ENCODE measurements around the gene KIF3C. TPM values are rescaled to one million over a fixed set of nuclear protein-coding genes. Genes with fewer than 3 reads are reported as not detected.

KIF3C gene
- total and polyA plus RNA-seq, 10 of the 15 experiments (the other 5 are each of a cell fraction or from before 2014, with no cell fraction given) = 0.10 to 0.63 (median 0.46) TPM

DNA sequence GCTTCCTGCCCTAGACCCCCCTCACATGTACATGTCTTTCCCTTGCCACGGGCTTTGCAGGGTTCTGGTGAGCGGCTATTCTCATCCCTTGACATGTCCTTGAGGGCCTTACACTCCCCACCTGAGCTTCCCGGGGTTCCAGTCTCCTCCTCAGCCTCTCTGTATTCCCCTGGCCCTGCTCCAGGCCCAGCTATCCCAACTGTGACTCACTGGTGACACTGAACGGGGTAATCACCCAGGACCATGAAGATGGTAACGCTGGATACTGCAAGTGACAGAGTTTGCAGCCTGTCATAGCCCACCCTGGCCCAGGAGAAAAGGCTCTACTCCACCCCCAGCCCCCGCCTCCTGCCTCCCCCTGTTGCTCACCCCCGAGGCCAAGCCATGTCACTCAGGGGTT is 27.3 kb downstream of the KIF3C start:
- Histone ChIP-seq H3K4me2 (ENCODE audit: control insufficient read depth, insufficient read depth) (no peak overlapping the region), H3K27ac (ENCODE audit: control insufficient read depth, insufficient read depth) (no peak overlapping the region), H3K4me1 (ENCODE audit: control insufficient read depth, insufficient read depth, low read length) (no peaks in the 10 kb centered on the region), H3K36me3 (ENCODE audit: control insufficient read depth in 2 of 2, insufficient read depth in 2 of 2, low read length in 1 of 2) (no peaks in the 10 kb centered on the region), H2AFZ (ENCODE audit: control insufficient read depth, low read depth, low read length) (no peak overlapping the region), H3K9ac (ENCODE audit: control insufficient read depth, insufficient read depth, low read length) (no peak overlapping the region), H3K27me3 (replicated peaks in 1 of 2; ENCODE audit: control insufficient read depth in 2 of 2, insufficient read depth in 2 of 2, low read length in 1 of 2) (no peaks in the 10 kb centered on the region), H3K4me3 (no peak overlapping the region), H3K9me3 (replicated peaks; ENCODE audit: control insufficient read depth, insufficient read depth, low read length) (no peaks in the 10 kb centered on the region), H4K20me1 (ENCODE audit: control insufficient read depth, insufficient read depth) (no peaks in the 10 kb centered on the region), H3K79me2 (ENCODE audit: control insufficient read depth, insufficient read depth, low read length) (no peaks in the 10 kb centered on the region)
- DNase-seq (ENCODE audit: low read depth, low spot score) (no peak), ATAC-seq (no peak), FAIRE-seq (no peak)
- TF ChIP-seq MTA3 (IDR thresholded peaks at IDR 0.05; ENCODE audit: borderline replicate concordance, low read length) = no peak
- intact Hi-C loops (cut with micrococcal nuclease; ENCODE audit: unreplicated experiment) (no loop called here), in situ Hi-C loops (cut with MboI) (no loop called here)
- POLR2A ChIA-PET = no interaction called here
- 29% methylated on average over 7 of the region's 7 CpGs for WGBS (ENCODE audit: insufficient coverage, insufficient replicate concordance, low lambda C conversion rate, missing lambda C conversion rate)
- BruUV-seq (replicated peaks) = no TSS peak
- RAD21 ChIA-PET (ENCODE audit: unreplicated experiment) = no interaction called here
- SMC1A ChIA-PET (ENCODE audit: uncharacterized antibody, unreplicated experiment) = no interaction called here
- CTCF ChIA-PET = interaction anchor here (1.1 to 3.3 kb wide), 3 partner anchors 36 to 189 kb away, joined by 3 to 16 read pairs (median 4); no protein-coding TSS in a partner anchor

DNA sequence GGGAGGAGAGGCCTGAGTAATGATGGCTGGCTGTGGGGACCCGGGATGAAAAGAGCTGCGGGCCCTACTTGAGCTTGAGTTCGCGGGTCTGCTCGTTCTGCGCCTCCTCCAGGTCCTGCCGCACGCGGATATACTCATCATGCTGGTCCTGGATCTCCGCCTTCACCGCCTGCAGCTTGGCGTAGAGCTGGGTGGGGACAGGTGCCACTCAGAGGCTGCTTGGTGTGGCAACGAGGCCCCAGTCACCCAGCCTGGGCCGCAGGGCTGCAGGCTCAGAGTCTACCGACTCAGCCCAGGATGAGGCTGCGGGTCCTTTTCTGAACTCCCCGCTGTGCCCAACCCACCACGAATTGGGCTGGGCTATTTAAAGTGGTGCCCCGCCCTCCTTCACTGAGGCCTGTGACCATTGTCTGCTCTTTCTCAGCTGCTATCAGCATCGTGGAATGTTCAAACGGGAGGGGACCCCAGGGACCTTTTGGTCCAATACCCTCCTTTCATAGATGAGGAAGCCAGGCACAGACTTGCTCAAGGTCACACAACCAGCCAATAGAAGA is 28.0 kb downstream of the KIF3C start:
- Histone ChIP-seq H3K4me3 (no peak overlapping the region), H3K9ac (ENCODE audit: control insufficient read depth, insufficient read depth, low read length) (no peak overlapping the region), H3K79me2 (ENCODE audit: control insufficient read depth, insufficient read depth, low read length) (no peaks in the 10 kb centered on the region), H3K4me2 (ENCODE audit: control insufficient read depth, insufficient read depth) (no peak overlapping the region), H3K36me3 (ENCODE audit: control insufficient read depth in 2 of 2, insufficient read depth in 2 of 2, low read length in 1 of 2) (no peaks in the 10 kb centered on the region), H3K27me3 (replicated peaks in 1 of 2; ENCODE audit: control insufficient read depth in 2 of 2, insufficient read depth in 2 of 2, low read length in 1 of 2) (no peaks in the 10 kb centered on the region), H3K4me1 (ENCODE audit: control insufficient read depth, insufficient read depth, low read length) (no peaks in the 10 kb centered on the region), H3K9me3 (replicated peaks; ENCODE audit: control insufficient read depth, insufficient read depth, low read length) (no peaks in the 10 kb centered on the region), H2AFZ (ENCODE audit: control insufficient read depth, low read depth, low read length) (no peak overlapping the region), H3K27ac (ENCODE audit: control insufficient read depth, insufficient read depth) (no peak overlapping the region), H4K20me1 (ENCODE audit: control insufficient read depth, insufficient read depth) (no peaks in the 10 kb centered on the region)
- 70% methylated on average over 21 of the region's 21 CpGs for WGBS (ENCODE audit: insufficient coverage, insufficient replicate concordance, low lambda C conversion rate, missing lambda C conversion rate)
- CTCF ChIA-PET = interaction anchor here (1.1 to 3.3 kb wide), 3 partner anchors 37 to 190 kb away, joined by 3 to 16 read pairs (median 4); no protein-coding TSS in a partner anchor
- DNase-seq (ENCODE audit: low read depth, low spot score) (no peak), FAIRE-seq (no peak), ATAC-seq (no peak)
- POLR2A ChIA-PET = no interaction called here
- BruUV-seq (replicated peaks) = no TSS peak
- intact Hi-C loops (cut with micrococcal nuclease; ENCODE audit: unreplicated experiment) = loop anchor here (5.0 kb wide), 2 partner anchors 378 to 623 kb away; no protein-coding TSS in a partner anchor
- in situ Hi-C loops (cut with MboI) = loop anchor here (5.0 kb wide), 2 partner anchors 52 to 193 kb away; no protein-coding TSS in a partner anchor
- RAD21 ChIA-PET (ENCODE audit: unreplicated experiment) = no interaction called here
- SMC1A ChIA-PET (ENCODE audit: uncharacterized antibody, unreplicated experiment) = no interaction called here
- TF ChIP-seq IKZF2 (IDR thresholded peaks at IDR 0.05) (no peak), ZNF274 (IDR thresholded peaks at IDR 0.05; ENCODE audit: insufficient read depth, insufficient read length) (no peak), FOXK2 (IDR thresholded peaks at IDR 0.05) (no peak), SUPT20H (IDR thresholded peaks at IDR 0.05; ENCODE audit: borderline replicate concordance, control insufficient read depth, low read depth, low read length) (no peak), STAT1 (conservative IDR thresholded peaks at IDR 0.05) (no peak), YBX1 (IDR thresholded peaks at IDR 0.05) (no peak), SP1 (IDR thresholded peaks at IDR 0.05; ENCODE audit: low read depth, low read length) (no peak), DPF2 (IDR thresholded peaks at IDR 0.05) (no peak), CBX3 (IDR thresholded peaks at IDR 0.05; ENCODE audit: borderline replicate concordance, low read depth) (no peak)
- TF ChIP-seq, protein P1, sequence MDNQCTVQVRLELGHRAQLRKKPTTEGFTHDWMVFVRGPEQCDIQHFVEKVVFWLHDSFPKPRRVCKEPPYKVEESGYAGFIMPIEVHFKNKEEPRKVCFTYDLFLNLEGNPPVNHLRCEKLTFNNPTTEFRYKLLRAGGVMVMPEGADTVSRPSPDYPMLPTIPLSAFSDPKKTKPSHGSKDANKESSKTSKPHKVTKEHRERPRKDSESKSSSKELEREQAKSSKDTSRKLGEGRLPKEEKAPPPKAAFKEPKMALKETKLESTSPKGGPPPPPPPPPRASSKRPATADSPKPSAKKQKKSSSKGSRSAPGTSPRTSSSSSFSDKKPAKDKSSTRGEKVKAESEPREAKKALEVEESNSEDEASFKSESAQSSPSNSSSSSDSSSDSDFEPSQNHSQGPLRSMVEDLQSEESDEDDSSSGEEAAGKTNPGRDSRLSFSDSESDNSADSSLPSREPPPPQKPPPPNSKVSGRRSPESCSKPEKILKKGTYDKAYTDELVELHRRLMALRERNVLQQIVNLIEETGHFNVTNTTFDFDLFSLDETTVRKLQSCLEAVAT (IDR thresholded peaks at IDR 0.05) = no peak
- TF ChIP-seq, protein P2, sequence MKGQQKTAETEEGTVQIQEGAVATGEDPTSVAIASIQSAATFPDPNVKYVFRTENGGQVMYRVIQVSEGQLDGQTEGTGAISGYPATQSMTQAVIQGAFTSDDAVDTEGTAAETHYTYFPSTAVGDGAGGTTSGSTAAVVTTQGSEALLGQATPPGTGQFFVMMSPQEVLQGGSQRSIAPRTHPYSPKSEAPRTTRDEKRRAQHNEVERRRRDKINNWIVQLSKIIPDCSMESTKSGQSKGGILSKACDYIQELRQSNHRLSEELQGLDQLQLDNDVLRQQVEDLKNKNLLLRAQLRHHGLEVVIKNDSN (IDR thresholded peaks at IDR 0.05; ENCODE audit: borderline replicate concordance, extremely low read length, insufficient read depth, low read depth, low read length) = no peak
- TF ChIP-seq, protein P3, sequence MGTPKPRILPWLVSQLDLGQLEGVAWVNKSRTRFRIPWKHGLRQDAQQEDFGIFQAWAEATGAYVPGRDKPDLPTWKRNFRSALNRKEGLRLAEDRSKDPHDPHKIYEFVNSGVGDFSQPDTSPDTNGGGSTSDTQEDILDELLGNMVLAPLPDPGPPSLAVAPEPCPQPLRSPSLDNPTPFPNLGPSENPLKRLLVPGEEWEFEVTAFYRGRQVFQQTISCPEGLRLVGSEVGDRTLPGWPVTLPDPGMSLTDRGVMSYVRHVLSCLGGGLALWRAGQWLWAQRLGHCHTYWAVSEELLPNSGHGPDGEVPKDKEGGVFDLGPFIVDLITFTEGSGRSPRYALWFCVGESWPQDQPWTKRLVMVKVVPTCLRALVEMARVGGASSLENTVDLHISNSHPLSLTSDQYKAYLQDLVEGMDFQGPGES (IDR thresholded peaks at IDR 0.05) = no peak
- TF ChIP-seq, protein P4, sequence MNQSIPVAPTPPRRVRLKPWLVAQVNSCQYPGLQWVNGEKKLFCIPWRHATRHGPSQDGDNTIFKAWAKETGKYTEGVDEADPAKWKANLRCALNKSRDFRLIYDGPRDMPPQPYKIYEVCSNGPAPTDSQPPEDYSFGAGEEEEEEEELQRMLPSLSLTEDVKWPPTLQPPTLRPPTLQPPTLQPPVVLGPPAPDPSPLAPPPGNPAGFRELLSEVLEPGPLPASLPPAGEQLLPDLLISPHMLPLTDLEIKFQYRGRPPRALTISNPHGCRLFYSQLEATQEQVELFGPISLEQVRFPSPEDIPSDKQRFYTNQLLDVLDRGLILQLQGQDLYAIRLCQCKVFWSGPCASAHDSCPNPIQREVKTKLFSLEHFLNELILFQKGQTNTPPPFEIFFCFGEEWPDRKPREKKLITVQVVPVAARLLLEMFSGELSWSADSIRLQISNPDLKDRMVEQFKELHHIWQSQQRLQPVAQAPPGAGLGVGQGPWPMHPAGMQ (IDR thresholded peaks at IDR 0.05; ENCODE audit: borderline replicate concordance) = no peak

Measured in GM12878 (cell line).